Neural progenitor cell (in vitro differentiated cells): ENCODE data around the gene CD48. TPM values are rescaled to one million over a fixed set of nuclear protein-coding genes. Genes with fewer than 3 reads are reported as not detected.

Experiments used
- DNase-seq: peaks from one replicate; pipeline ENCODE4 v3.0.0-alpha.2; 2016; ENCODE audit warnings: low spot score
- H2AFZ ChIP-seq: fragments of 200-600 bp; sonication (generic); replicated peaks from 2 replicates; pipeline ENCODE4 v1.6.1; 2016; ENCODE audit warnings: antibody characterized with exemption
- H3F3A ChIP-seq: fragments of 200-600 bp; sonication (generic); 2 replicates; pipeline ENCODE4 v1.6.1; 2016; ENCODE audit warnings: antibody characterized with exemption, low read depth
- H3K27ac ChIP-seq: fragments of 200-600 bp; sonication (generic); 2 replicates; pipeline ENCODE4 v1.5.1; 2016; ENCODE audit warnings: mild to moderate bottlenecking
- H3K27me3 ChIP-seq: fragments of 200-600 bp; sonication (generic); 2 replicates; pipeline ENCODE4 v1.6.1; 2016; ENCODE audit warnings: mild to moderate bottlenecking, moderate library complexity
- H3K36me3 ChIP-seq: fragments of 200-600 bp; sonication (generic); 2 replicates; pipeline ENCODE4 v1.5.1; 2016
- H3K4me1 ChIP-seq: fragments of 200-600 bp; sonication (generic); 2 replicates; pipeline ENCODE4 v1.6.1; 2016; ENCODE audit warnings: mixed run types
- H3K4me2 ChIP-seq: fragments of 200-600 bp; sonication (generic); 2 replicates; pipeline ENCODE4 v1.6.1; 2016
- H3K4me3 ChIP-seq: fragments of 200-600 bp; sonication (generic); 2 replicates; pipeline ENCODE4 v1.5.1; 2016
- H3K79me2 ChIP-seq: fragments of 200-600 bp; sonication (generic); 2 replicates; pipeline ENCODE4 v1.6.1; 2016; ENCODE audit warnings: low read depth
- H3K9ac ChIP-seq: fragments of 200-600 bp; sonication (generic); 2 replicates; pipeline ENCODE4 v1.6.1; 2016
- H3K9me3 ChIP-seq: fragments of 200-600 bp; sonication (generic); 2 replicates; pipeline ENCODE4 v1.5.1; 2016; ENCODE audit warnings: low read depth
- H4K20me1 ChIP-seq: fragments of 200-600 bp; sonication (generic); 2 replicates; pipeline ENCODE4 v1.6.1; 2016; ENCODE audit warnings: low read depth
- H3K27ac Mint-ChIP-seq: 3 replicates; pipeline ENCODE4 v1.8.0; 2021; ENCODE audit warnings: mixed read lengths
- H3K27me3 Mint-ChIP-seq: 2 replicates; pipeline ENCODE4 v1.8.0; 2022; ENCODE audit warnings: low read depth, mild to moderate bottlenecking, inconsistent platforms, moderate library complexity, mixed read lengths; ENCODE audit not compliant: insufficient read depth
- H3K36me3 Mint-ChIP-seq: 3 replicates; pipeline ENCODE4 v1.8.0; 2021; ENCODE audit warnings: mixed read lengths
- H3K4me1 Mint-ChIP-seq: 3 replicates; pipeline ENCODE4 v1.8.0; 2021; ENCODE audit warnings: mixed read lengths
- H3K4me3 Mint-ChIP-seq: 3 replicates; pipeline ENCODE4 v1.8.0; 2021; ENCODE audit warnings: mild to moderate bottlenecking, moderate library complexity, mixed read lengths
- H3K9me3 Mint-ChIP-seq: 3 replicates; pipeline ENCODE4 v1.8.0; 2020; ENCODE audit warnings: mixed read lengths
- EZH2 ChIP-seq: fragments of 200-600 bp; sonication (generic); IDR thresholded peaks from 2 replicates; pipeline ENCODE4 v1.6.1; 2017; ENCODE audit warnings: antibody characterized with exemption, mild to moderate bottlenecking, moderate library complexity
- EZH2phosphoT487 ChIP-seq: fragments of 200-600 bp; sonication (generic); IDR thresholded peaks from 2 replicates; pipeline ENCODE4 v1.6.1; 2017; ENCODE audit warnings: antibody characterized with exemption
- total RNA-seq: library from RNA; depleted of rRNA; stranded (reverse); fragments of >200 nt; gene quantifications from 2 replicates; pipeline ENCODE4 v1.2.3, GENCODE V29; 2015; ENCODE audit warnings: low replicate concordance
- TF ChIP-seq, protein P1 (sequence below): fragments of 200-600 bp; sonication (generic); IDR thresholded peaks from 2 replicates; pipeline ENCODE4 v1.5.1; 2017; ENCODE audit warnings: antibody characterized with exemption, mild to moderate bottlenecking

CD48 gene
- total RNA-seq, 1 donor from 2014 or later: not detected

DNA sequence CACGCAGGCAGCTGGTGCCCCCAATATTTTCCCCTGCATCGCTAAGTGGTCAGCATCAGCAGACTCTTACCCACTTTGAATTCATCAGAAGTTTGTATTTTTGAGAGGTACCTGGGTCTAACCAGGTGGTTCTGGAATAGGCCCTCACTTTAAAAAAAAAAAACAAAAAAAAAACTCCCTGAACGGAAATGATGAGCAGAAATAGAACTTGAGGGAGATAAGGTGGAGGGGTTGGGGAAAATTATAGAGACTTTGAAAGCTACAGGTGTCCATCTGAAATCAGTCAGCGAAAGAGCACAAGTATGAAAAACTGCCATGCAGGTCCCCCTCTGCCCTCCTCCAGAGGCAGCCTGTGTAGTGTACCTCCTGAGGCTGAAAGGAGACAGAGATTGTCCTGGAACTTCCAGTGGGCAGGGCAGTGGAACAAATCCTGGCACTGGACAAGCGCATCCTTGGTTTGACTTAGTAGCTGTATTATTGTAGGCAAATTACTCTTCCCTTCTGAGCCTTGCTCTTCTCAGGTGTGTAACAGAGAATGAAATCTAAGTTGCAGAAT lies 28.6 kb upstream of the CD48 start:
- Histone ChIP-seq H3K9me3 (peaks cover 12% of the 10 kb centered on the region), H2AFZ (no peak overlapping the region), H3K79me2 (no peaks in the 10 kb centered on the region), H3K4me1 (no peaks in the 10 kb centered on the region), H3K27ac (no peak overlapping the region), H3K9ac (no peak overlapping the region), H3K4me2 (no peak overlapping the region), H3K36me3 (no peaks in the 10 kb centered on the region), H3F3A (no peaks in the 10 kb centered on the region), H3K4me3 (no peak overlapping the region), H4K20me1 (no peaks in the 10 kb centered on the region), H3K27me3 (no peaks in the 10 kb centered on the region)
- no peak overlapping the region for H3K4me3 Mint-ChIP-seq
- H3K36me3 Mint-ChIP-seq: no peaks in the 10 kb centered on the region
- H3K27me3 Mint-ChIP-seq: peaks cover 3% of the 10 kb centered on the region
- peaks cover 4% of the 10 kb centered on the region for H3K9me3 Mint-ChIP-seq
- H3K27ac Mint-ChIP-seq: no peak overlapping the region
- H3K4me1 Mint-ChIP-seq: no peaks in the 10 kb centered on the region
- no peak for DNase-seq
- no peak for TF ChIP-seq EZH2
- no peak for TF ChIP-seq EZH2phosphoT487
- TF ChIP-seq, protein P1, sequence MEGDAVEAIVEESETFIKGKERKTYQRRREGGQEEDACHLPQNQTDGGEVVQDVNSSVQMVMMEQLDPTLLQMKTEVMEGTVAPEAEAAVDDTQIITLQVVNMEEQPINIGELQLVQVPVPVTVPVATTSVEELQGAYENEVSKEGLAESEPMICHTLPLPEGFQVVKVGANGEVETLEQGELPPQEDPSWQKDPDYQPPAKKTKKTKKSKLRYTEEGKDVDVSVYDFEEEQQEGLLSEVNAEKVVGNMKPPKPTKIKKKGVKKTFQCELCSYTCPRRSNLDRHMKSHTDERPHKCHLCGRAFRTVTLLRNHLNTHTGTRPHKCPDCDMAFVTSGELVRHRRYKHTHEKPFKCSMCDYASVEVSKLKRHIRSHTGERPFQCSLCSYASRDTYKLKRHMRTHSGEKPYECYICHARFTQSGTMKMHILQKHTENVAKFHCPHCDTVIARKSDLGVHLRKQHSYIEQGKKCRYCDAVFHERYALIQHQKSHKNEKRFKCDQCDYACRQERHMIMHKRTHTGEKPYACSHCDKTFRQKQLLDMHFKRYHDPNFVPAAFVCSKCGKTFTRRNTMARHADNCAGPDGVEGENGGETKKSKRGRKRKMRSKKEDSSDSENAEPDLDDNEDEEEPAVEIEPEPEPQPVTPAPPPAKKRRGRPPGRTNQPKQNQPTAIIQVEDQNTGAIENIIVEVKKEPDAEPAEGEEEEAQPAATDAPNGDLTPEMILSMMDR: no peak

DNA sequence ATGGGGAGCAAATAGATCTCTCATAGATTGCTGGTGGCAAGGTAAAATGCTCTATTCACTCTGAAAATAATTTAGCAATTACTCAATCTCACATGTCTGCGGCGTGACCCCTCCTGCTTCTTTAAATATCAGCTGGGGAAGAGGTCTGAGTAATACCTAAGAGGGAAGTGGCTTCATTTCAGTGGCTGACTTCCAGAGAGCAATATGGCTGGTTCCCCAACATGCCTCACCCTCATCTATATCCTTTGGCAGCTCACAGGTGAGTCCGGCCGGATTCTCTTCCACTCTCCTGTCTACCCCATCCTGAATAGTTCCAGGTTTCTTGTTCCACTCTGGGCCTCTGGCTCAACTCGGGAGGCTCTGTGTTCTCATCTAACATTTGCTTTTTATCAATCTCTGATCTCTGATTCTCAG lies 27.5 kb upstream of the CD48 start, which contains the start of gene SLAMF7:
SLAMF7 (plus strand) TSS at position 150 of the 414 bp plus-strand sequence; CDS start at position 205, 55 bp downstream.
- H2AFZ ChIP-seq: no peak within 1 kb of the TSS
- no peaks in the 10 kb centered on the region for H3F3A ChIP-seq
- Mint-ChIP-seq H3K36me3 (no peaks in the 10 kb centered on the region), H3K27me3 (peaks cover 3% of the 10 kb centered on the region), H3K9me3 (peaks cover 4% of the 10 kb centered on the region), H3K27ac (no peak within 1 kb of the TSS), H3K4me1 (no peaks in the 10 kb centered on the region), H3K4me3 (no peak within 1 kb of the TSS)
- no peaks in the 10 kb centered on the region for H3K36me3 ChIP-seq
- no peaks in the 10 kb centered on the region for H3K27me3 ChIP-seq
- H4K20me1 ChIP-seq: no peaks in the 10 kb centered on the region
- TF ChIP-seq, protein P1: no peak
- no peak for TF ChIP-seq EZH2
- TF ChIP-seq EZH2phosphoT487: no peak
- peaks cover 12% of the 10 kb centered on the region for H3K9me3 ChIP-seq
- no peaks in the 10 kb centered on the region for H3K79me2 ChIP-seq
- no peak within 1 kb of the TSS for H3K27ac ChIP-seq
- H3K4me3 ChIP-seq: no peak within 1 kb of the TSS
- H3K9ac ChIP-seq: no peak within 1 kb of the TSS
- DNase-seq: no peak
- H3K4me2 ChIP-seq: no peak within 1 kb of the TSS
- H3K4me1 ChIP-seq: no peaks in the 10 kb centered on the region

DNA sequence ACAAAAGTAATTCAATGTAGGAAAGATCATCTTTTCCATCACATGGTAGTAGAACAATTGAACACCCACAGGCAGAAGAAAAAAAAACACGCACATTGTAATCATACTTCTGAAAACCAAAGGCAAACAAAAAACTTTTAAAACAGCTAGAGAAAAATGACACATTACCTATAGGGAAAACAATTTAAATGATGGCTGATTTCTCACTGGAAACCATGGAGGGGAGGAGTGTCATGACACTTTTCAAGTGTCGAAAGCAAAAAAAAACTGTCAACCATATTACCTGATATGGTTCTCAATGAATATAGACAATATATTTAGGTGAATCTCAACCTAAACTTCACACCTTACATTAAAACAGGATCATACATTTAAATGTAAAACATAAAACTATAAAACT lies 26.6 kb upstream of the CD48 start:
- TF ChIP-seq EZH2 (no peak), EZH2phosphoT487 (no peak)
- TF ChIP-seq, protein P1: no peak
- H3K9me3 ChIP-seq: peaks cover 12% of the 10 kb centered on the region
- no peak overlapping the region for H3K27ac ChIP-seq
- Mint-ChIP-seq H3K4me1 (no peaks in the 10 kb centered on the region), H3K27me3 (peaks cover 3% of the 10 kb centered on the region), H3K27ac (no peak overlapping the region), H3K9me3 (peaks cover 4% of the 10 kb centered on the region), H3K36me3 (no peaks in the 10 kb centered on the region), H3K4me3 (no peak overlapping the region)
- no peaks in the 10 kb centered on the region for H3K27me3 ChIP-seq
- H3K9ac ChIP-seq: no peak overlapping the region
- H3F3A ChIP-seq: no peaks in the 10 kb centered on the region
- no peak overlapping the region for H2AFZ ChIP-seq
- no peaks in the 10 kb centered on the region for H3K79me2 ChIP-seq
- no peaks in the 10 kb centered on the region for H3K36me3 ChIP-seq
- no peak overlapping the region for H3K4me2 ChIP-seq
- H3K4me3 ChIP-seq: no peak overlapping the region
- no peaks in the 10 kb centered on the region for H3K4me1 ChIP-seq
- no peaks in the 10 kb centered on the region for H4K20me1 ChIP-seq
- DNase-seq: no peak
